ENCODE measurements around the gene NECAB3.
A peak's percentile ranks its signal among the peaks of the same experiment; 100 is the strongest.
"Not testable (repeated sequence)": the region's sequence is repeated elsewhere in the genome, so short reads cannot be mapped to it uniquely, and the experiment has no call there.

Gene NECAB3

DNA sequence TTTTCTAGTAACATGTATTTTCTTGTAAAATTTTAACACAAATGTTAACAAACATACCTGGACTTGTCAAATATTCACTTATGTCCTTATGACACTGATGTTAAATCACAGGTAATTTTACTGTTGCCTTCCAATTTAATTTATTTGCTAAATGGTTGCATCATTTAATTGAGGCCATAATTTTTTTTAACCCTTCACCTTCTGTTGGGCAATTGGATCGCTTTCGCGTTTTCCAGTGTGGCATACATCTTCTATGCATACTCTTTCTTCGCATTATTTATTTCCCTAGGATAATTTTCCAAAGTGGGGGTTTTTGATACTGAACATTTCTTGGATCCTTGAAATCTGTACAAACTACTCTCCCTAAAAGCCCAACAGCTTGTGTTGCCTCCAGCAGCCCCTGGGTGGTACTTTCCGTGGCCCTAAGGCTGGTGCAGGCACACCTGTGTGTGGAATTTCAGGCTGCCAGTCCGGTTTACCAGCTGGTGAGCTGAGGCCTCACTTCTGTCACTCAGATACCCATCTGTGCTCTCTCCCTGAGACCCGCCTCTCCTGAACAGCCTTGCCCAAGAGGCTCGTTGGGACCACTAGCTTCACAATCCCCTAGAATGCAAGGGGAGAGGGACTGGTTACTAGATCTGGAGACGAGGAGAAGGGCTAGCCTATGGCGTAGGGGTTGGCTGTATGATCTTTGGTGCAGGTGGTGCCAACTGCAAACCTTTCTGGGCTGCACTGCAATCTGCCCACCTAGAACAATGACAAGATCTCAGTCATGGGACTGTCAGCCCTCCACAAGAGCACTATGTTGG lies 23.3 kb downstream of the NECAB3 start:
- no peak for DNase-seq (ENCODE audit: low read depth, low spot score)

DNA sequence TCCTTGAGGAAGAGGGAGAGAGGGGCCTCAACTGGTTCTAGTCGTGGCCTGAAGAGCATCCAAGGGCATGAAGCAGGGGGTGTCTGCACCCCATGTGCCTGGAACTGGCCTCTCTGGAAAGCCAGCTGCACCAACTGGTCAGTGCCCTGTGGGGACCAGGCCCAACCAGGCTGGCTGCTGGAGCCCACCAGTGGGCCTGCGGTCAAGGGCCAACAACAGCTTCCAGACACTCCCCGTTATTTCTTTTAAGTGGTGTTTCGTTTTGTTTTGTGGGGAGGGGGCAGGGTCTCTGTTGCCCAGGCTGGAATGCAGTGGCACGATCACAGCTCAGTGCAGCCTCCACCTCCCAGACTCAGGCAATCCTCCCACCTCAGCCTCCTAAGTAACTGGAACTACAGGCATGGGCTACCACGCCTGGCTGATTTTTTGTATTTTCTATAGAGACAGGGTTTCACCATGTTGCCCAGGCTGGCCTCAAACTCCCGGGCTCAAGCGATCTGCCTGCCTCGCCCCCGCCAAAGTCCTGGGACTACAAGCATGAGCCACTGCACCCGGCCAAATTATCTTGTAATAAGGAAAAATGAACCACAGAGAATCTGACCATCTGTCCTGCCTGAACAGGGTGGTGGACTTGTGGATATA lies 24.0 kb downstream of the NECAB3 start:
- DNase-seq (ENCODE audit: low read depth, low spot score): no peak

DNA sequence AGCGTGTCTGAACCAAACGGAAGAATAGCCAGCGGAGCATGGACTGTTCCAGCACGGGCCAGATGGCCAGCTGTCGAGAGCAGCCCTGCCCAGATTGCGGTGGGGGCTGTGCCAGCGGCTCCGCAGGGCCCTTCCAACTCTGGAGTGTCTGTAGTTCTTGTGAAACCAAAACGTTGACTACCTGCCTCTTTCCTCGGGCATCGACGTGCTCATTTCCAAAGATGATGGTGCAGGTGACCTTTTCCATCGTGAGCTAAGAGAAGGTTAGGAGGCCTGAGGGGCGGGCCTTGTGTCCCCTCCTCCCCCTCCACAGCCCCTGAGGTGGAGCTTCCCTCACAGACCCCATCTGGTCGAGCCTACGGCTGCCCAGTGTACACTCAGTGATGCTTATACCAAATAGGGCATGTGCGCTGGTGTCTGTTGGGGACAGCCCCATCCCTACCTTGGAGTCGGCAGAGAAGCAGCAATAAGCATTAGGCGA lies 25.0 kb downstream of the NECAB3 start:
- no peak for DNase-seq (ENCODE audit: low read depth, low spot score)

DNA sequence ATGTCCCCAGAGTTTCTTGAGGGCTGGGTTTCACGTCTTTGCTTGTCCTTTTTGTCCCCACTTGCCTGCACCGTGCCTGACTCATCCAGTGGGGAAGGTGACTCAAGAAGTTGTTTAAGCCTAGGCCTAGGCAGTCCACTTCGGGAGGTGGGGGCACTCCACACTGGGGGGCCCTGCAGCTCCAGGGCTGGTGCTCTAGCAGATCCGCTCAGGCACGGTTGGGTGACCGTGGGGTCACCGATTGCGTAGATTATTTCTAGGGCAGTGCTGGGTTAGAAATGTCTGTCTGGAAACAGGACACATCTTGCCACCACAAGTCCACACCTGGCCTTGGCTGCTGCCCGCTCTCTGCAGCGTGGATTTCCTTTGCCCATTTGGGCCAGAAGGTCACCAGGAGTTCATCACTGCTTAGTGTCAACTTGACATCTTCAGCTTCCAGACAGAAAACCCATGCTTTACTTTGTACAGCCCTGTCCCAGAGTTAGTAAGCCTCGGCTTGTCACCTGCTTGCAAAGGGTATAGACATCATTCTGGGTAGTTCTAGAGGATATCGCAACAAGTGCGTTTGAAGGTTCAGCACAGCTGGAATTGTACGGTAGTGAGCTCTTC lies 25.7 kb downstream of the NECAB3 start:
- DNase-seq (ENCODE audit: low read depth, low spot score): peak; percentile 31

DNA sequence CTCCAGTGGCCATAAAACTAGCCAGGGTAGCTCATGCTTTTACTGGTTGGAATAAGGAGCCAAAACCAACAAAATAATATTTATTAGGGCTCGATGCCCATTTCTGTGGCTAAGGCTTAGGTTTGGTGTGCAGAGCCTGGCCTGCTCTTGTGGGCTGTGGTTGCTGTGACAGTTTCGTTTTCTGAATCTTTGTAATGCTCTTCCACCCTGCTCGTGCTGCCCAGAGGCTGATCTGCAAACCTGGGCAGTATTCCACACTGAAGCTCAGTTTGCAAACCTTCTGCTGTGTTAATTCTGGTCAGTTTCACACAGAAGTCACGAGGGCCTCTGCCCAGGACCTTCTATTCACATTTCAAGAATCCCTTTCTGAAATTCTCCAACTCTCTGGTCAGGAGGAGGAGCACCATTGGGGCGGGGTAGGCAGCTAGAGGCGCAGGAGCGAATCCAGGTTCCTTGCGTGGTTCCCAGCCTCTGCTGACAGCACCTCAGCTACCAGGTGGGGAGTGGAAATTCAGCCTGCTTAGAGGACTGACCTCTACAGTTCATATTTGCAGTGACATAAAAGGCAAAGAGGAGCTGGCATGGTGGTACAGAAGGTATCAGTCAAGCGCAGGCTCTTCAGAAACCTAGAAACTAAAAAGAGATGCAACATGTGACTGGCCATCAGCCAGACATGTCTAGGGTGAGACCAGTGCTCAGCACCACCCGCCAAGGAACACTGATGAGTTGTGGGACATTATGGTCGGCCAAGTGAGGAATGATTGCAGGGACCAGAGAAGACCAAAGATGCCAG lies 26.4 kb downstream of the NECAB3 start:
- peak; percentile 95 for DNase-seq (ENCODE audit: low read depth, low spot score)

DNA sequence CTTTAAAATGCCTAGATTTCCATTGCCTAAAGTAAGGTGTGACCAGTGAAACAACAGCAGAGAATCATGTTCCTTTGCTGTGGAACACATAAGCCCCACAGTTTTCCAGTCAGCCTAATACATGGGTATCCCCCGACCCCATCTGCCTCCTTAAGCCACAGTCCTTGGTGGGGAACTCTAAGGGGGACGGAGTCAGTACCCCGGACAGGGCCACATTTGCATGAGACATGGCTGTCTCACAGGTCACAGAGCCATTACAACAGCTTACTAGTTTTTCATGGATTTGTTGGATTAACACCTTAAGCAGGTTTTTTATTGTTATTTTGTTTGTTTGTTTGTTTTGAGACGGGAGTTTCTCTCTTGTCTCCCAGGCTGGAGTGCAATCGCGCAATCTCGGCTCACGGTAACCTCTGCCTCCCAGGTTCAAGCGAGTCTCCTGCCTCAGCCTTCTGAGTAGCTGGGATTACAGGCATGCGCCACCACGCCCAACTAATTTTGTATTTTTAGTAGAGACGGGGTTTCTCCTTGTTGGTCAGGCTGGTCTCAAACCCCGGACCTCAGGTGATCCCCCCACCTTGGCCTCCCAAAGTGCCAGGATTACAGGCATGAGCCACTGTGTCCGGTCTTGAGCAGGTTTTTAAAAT lies 27.1 kb downstream of the NECAB3 start:
- DNase-seq (ENCODE audit: low read depth, low spot score): peak; percentile 26

DNA sequence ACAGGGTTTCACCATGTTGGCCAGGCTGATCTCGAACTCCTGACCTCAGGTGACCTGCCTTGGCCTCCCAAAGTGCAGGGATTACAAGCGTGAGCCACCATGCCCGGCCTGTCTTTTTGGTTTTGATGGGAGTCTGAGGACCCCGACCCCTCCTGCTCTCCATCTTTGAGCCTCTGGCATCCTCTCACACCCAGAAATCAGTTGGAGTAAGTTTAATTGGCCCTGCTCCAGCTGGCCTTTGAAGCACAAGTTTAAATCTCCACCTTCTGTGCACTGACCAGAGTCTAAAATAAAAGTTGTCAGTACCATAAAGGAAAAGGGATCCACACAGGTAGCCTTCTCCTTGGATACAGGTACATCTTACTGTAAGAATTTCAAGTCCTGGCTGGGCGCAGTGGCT lies 28.0 kb downstream of the NECAB3 start:
- DNase-seq (ENCODE audit: low read depth, low spot score): no peak

DNA sequence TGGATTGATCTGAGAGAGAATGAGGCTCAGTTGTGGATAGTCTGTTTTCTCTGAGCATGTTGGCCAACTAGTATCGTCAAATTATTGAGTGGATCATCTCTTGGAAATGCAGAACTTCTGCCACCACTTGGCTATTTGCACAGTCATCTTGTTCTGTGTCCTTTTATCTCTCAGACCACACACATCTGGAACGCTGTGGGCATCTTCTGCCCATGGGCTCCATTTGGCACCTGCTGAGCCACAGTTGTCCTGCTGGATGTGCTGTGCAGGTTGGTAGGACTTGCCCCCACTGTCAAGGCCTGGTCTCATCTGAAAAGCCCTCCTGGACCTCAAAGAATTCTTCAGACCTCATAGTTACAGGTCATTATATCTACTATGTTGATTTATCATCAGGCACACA lies 28.8 kb downstream of the NECAB3 start:
- no peak for DNase-seq (ENCODE audit: low read depth, low spot score)

DNA sequence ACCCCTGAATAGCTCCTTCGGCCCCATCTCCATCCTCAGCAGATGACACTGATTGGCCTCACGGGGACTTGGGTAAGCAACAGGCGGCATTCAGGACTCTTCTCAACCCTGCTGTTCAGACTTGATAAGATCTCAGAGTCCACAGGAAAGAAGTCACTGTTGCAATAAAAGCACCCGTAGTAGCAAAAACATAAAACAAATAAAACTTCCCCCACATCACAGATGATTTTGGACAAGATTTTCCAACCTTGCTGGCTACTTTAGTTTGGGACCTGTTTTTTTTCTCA lies 29.2 kb downstream of the NECAB3 start:
- DNase-seq (ENCODE audit: low read depth, low spot score): no peak

DNA sequence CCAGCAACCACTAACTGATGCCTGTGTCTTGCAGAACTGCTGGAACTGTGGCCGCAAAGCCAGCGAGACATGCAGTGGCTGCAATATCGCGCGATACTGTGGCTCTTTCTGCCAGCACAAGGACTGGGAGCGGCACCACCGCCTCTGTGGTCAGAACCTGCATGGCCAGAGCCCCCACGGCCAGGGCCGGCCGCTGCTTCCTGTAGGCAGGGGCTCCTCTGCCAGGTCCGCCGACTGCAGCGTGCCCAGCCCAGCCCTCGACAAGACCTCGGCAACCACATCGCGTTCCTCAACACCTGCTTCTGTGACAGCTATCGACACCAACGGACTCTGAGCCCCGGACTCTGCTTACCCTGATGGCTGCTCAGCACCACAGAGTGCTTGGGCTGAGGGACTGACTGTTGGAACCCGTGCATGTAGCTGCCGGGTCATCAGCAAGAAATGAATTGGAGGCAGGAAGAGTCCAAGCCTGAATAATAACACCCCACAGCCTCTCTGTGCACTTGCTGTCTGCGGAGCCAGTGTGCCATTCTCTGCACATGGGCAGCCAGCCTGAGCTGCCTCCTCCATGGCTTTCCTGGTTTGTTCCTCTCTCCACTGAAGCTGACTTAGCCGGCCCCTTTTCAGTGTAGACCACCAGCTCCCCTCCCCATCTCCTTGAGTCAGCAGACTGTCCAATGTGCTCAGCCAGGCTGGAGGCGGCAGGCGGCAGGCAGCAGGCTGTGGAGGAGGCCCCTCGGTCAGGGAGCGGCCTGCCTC lies 29.7 kb downstream of the NECAB3 start:
- DNase-seq (ENCODE audit: low read depth, low spot score): no peak

DNA sequence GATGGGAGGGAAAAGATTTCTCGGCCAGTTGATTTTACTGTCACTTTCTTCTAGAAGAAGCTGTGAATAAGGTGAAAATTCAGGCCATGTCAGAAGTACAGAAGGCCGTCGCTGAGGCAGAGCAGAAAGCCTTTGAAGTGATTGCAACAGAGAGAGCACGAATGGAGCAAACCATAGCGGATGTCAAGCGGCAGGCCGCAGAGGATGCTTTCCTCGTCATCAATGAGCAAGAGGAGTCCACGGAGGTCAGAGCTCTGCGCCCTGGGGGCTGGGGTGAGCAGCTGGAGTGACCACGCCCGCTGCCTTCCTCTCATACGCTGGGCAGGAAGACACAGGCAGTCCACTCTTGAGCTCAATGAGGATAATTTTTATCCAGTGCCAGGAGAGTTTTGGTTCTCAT lies 33.9 kb downstream of the NECAB3 start:
- DNase-seq (ENCODE audit: low read depth, low spot score): no peak

DNA sequence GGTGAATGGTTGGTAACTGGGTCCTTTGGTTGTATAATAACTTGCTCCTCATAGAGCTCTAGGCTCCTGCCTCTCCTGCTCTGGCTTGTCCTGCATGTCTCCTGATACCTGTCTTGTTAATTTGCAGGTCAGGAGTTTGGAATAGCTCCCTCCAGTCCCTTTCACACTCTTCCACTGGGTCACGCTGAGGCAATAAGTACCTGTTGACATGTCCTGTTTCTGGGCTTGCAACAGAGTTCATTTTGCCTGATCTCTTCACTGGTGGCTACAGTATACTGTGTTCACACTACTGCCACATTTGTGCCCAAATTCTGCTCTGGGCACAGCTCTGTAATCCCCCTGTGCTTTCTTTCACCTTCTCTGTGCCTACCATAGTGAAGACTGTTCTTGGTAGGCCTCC lies 37.5 kb downstream of the NECAB3 start:
- DNase-seq (ENCODE audit: low read depth, low spot score): no peak

DNA sequence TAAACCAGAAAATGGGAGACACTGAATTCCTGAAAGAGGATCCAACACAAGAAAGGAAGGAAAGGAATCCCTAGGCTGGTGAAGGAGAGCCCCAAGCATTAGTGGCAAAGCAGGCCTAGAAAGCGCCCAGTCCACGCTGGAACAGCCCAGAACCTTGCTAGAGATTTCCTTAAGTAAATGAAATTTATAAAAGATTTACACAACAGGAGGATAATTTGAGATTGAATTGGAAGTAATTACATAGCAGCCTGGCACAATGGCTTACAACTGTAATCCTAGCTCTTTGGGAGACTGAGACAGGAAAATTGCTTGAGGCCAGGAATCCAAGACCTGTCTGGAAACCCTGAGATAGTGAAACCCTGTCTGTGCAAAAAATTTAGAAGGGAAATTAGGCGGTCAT lies 38.9 kb downstream of the NECAB3 start:
- DNase-seq (ENCODE audit: low read depth, low spot score): no peak

DNA sequence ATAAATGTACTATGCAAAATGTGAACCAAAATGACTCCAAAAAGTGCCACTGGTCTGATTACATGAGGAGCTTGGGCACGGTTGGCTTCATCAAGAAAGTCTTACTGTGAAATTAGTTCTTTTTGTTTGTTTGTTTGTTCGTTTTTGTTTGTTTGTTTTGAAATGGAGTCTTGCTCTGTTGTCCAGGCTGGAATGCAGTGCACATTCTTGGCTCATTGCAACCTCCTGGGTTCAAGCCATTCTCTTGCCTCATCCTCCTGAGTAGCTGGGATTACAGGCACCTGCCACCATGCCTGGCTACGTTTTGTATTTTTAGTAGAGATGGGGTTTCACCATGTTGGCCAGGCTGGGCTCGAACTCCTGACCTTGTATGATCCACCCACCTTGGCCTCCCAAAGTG lies 42.3 kb downstream of the NECAB3 start:
- not testable (repeated sequence) for DNase-seq (ENCODE audit: low read depth, low spot score)

DNA sequence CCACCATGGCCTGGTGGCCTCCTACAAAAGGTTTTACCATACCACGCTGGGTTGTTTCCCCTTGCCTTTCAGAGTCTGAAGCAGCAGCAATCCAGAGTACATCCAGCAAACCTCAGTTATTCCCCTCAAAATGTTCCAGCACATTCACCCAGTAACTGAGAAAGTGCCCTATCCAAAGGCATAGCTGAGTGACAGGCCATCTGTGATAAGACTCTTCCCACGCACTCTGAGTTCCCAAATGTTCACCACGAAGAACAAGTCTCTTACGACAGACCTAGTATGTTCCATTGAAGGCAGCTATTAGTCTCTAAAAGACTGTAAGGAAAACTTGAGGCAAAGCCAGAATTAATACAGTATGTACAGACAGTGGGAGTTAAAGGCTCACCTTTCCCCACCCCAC lies 43.7 kb downstream of the NECAB3 start:
- peak; percentile 27 for DNase-seq (ENCODE audit: low read depth, low spot score)

DNA sequence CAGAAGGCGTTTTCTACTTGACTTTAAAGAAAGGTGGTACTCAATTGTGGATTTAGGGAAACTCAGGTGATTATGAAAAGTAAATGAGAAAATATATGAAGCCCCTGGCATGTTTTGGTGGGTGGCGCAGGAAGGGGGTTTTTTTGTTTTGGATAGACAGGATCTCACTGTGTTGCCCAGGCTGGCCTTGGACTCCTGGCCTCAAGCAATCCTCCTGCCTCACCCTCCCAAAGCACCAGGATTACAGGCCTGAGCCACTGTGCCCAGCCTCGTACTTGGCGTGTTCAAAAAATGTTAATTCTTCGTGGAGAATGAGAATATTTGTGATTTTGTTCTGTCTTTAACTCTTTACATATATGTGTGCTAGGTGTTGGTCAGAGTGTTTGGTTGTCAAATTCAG lies 44.2 kb downstream of the NECAB3 start:
- no peak for DNase-seq (ENCODE audit: low read depth, low spot score)

DNA sequence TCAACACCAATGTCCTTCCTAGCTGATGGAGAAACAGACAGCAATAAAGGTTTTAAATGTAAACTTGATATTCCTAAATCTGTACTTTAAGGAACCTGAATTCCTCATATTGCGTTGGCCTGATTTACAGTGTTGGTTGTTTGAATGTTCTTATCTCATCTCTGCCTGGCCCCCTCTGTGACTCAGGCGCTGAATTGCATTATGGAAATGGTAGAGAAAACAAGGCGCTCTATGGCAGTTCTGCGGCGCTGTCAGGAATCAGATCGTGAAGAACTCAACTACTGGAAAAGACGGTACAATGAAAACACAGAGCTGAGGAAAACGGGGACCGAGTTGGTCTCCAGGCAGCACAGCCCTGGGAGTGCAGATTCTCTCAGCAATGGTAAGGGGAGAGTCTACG lies 44.7 kb downstream of the NECAB3 start:
- DNase-seq (ENCODE audit: low read depth, low spot score): no peak

DNA sequence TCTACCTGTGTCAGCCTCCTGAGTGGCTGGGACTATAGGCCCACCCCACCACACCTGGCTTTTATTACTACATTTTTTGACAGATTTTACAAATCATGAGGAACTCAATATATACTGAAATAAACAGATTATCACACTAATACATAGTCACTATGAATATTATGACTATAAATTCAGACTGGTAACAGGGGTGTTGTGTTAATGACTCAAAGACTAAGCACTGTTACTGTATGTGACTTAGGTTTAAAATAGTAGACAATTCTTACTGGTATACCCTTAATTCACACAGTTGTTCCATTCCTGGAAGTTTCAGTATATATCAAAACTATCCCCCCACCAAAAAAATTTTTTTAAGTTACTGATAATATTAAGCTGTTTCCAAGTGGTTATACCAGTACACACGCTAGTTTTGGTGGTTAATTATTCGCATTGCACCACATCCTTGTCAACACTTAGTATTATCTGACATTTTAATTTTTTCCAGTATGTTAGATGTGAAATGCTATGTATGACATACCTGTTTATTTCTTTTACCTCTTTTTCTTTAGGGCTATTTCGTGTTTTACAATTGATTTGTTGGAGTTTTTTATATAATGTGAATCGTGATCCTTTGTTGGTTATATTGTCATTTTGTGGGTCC lies 46.5 kb downstream of the NECAB3 start:
- DNase-seq (ENCODE audit: low read depth, low spot score): no peak

DNA sequence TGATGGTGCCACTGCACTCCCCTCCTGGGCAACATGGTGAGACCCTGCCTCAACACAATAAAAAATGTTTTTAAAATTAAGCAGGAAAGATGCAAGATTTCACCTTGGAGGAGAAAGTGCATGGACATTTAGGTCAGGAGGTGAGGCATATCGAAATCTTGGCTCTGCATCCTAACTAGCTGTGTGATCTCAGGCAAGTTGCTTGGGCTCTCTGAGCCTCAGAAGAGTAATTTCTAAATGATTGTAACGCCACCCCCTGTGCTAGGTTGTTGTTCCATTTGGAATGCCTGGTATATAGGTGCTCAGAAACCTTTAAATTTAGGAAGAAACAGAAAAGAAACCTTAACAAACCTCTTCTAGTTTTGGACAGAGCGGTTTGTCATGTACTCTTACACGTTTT lies 48.0 kb downstream of the NECAB3 start:
- DNase-seq (ENCODE audit: low read depth, low spot score): no peak

DNA sequence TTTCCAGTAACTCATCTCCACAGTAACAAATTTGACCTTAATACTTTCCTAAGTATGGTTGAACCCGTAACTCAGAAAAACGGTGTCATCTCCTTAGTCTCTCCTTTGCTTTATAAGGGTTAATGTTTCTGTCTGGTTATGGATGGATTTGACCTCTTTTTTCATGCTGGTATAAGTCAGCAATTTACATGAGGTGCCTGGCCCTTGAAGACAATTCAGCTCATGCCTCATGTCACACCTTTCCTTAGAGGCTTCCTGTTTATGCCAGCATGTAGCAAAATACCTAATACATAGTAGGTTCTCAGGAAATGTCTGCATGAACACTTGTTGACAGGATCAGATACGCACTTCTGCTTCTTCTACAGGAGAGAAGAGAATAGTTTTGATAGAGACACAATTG lies 49.8 kb downstream of the NECAB3 start:
- no peak for DNase-seq (ENCODE audit: low read depth, low spot score)

Measured in astrocyte of the hippocampus (primary cell).